Astrocyte (in vitro differentiated cells and primary cell): Measurements from ENCODE around the gene CDK6. TPM values are rescaled to one million over a fixed set of nuclear protein-coding genes. Genes with fewer than 3 reads are reported as not detected.

Source experiments
- DNase-seq: peaks from one replicate; pipeline ENCODE4 v3.0.0-alpha.2; 2010; ENCODE audit warnings: low read depth
- FAIRE-seq: peaks from 2 replicates; lab custom pipeline; 2011; peaks lifted over from hg19 to GRCh38; lab: Jason Lieb, UNC
- H2AFZ ChIP-seq: 2 replicates; pipeline ENCODE4 v1.6.0; 2012; ENCODE audit warnings: low read depth, low read length, inconsistent platforms
- H3K27ac ChIP-seq: 2 replicates; pipeline ENCODE4 v1.5.1; 2011; ENCODE audit warnings: low read depth, low read length, inconsistent platforms
- H3K27me3 ChIP-seq: 2 replicates; pipeline ENCODE4 v1.6.0; 2011; ENCODE audit warnings: low read length, inconsistent platforms; ENCODE audit not compliant: insufficient read depth
- H3K36me3 ChIP-seq: 2 replicates; pipeline ENCODE4 v1.5.1; 2011; ENCODE audit warnings: low read length, inconsistent platforms; ENCODE audit not compliant: insufficient read depth
- H3K4me1 ChIP-seq: 2 replicates; pipeline ENCODE4 v1.5.1; 2011; ENCODE audit warnings: low read length, inconsistent platforms; ENCODE audit not compliant: insufficient read depth
- H3K4me2 ChIP-seq: 2 replicates; pipeline ENCODE4 v1.6.0; 2012; ENCODE audit warnings: low read length, inconsistent platforms
- H3K4me3 ChIP-seq: 2 replicates; pipeline ENCODE4 v1.5.1; 2011; ENCODE audit warnings: low read depth, mild to moderate bottlenecking, low read length, inconsistent platforms; ENCODE audit not compliant: insufficient read depth
- H3K79me2 ChIP-seq: 2 replicates; pipeline ENCODE4 v1.6.0; 2012; ENCODE audit warnings: mild to moderate bottlenecking, low read length, inconsistent platforms; ENCODE audit not compliant: insufficient read depth
- H3K9ac ChIP-seq: 2 replicates; pipeline ENCODE4 v1.6.0; 2012; ENCODE audit warnings: mild to moderate bottlenecking, low read length, inconsistent platforms
- H3K9me3 ChIP-seq: 2 replicates; pipeline ENCODE4 v1.5.1; 2012; ENCODE audit warnings: low read depth, mild to moderate bottlenecking, low read length, inconsistent platforms; ENCODE audit not compliant: insufficient read depth
- H4K20me1 ChIP-seq: 2 replicates; pipeline ENCODE4 v1.6.0; 2012; ENCODE audit warnings: low read length, inconsistent platforms; ENCODE audit not compliant: insufficient read depth
- H3K27ac Mint-ChIP-seq: one replicate; pipeline ENCODE4 v1.8.0; 2021; ENCODE audit warnings: mild to moderate bottlenecking, mixed read lengths; ENCODE audit not compliant: unreplicated experiment
- H3K27me3 Mint-ChIP-seq: one replicate; pipeline ENCODE4 v1.8.0; 2021; ENCODE audit warnings: low read depth, mixed read lengths; ENCODE audit not compliant: unreplicated experiment
- H3K36me3 Mint-ChIP-seq: one replicate; pipeline ENCODE4 v1.8.0; 2021; ENCODE audit warnings: low read depth, mixed read lengths; ENCODE audit not compliant: unreplicated experiment
- H3K4me1 Mint-ChIP-seq: one replicate; pipeline ENCODE4 v1.8.0; 2021; ENCODE audit warnings: low read depth, mixed read lengths; ENCODE audit not compliant: unreplicated experiment
- H3K4me3 Mint-ChIP-seq: one replicate; pipeline ENCODE4 v1.8.0; 2021; ENCODE audit warnings: mild to moderate bottlenecking, moderate library complexity, mixed read lengths; ENCODE audit not compliant: unreplicated experiment
- H3K9me3 Mint-ChIP-seq: one replicate; pipeline ENCODE4 v1.8.0; 2021; ENCODE audit warnings: mild to moderate bottlenecking, mixed read lengths; ENCODE audit not compliant: unreplicated experiment
- EZH2 ChIP-seq: IDR thresholded peaks from 2 replicates; pipeline ENCODE4 v1.6.1; 2012; ENCODE audit warnings: mild to moderate bottlenecking, low read length, inconsistent platforms; ENCODE audit not compliant: insufficient read depth
- total RNA-seq: library from RNA; stranded (reverse); gene quantifications from 2 replicates; pipeline ENCODE4 v1.2.1, GENCODE V29; 2021
- TF ChIP-seq, protein P1 (sequence below): IDR thresholded peaks from 2 replicates; pipeline ENCODE4 v1.5.1; 2011; ENCODE audit warnings: low read depth, mild to moderate bottlenecking, inconsistent platforms, low read length, moderate library complexity; ENCODE audit not compliant: insufficient read depth

Gene CDK6
- total RNA-seq, 1 donor from 2014 or later = 160 TPM

DNA sequence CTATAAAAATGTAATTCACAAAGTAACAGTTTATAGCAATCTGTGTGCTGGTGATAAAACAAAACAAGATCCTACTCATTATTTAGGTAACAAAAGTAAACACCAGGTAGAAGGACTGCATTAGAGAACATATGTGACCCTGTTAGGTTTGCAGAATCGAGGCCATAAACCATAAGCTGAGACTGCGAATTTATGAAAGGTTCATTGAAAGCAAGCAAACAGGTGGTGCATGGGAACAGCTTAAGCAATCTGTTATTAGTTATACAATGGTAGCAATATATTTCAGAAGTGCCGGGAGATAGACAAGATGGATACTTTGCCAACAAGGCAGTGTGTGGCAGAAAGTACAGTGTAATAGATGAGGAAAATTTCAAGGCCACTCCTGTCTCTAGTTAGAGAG, 222.7 kb downstream of the CDK6 start:
- Mint-ChIP-seq H3K27me3 (no peaks in the 10 kb centered on the region), H3K4me3 (no peak overlapping the region), H3K9me3 (no peaks in the 10 kb centered on the region), H3K27ac (no peak overlapping the region), H3K4me1 (peaks cover 18% of the 10 kb centered on the region), H3K36me3 (peaks cover 19% of the 10 kb centered on the region)
- FAIRE-seq (no peak), DNase-seq (no peak)
- Histone ChIP-seq H4K20me1 (peaks cover 9% of the 10 kb centered on the region), H3K27me3 (no peaks in the 10 kb centered on the region), H3K4me2 (no peak overlapping the region), H2AFZ (no peak overlapping the region), H3K4me3 (no peak overlapping the region), H3K27ac (no peak overlapping the region), H3K9ac (no peak overlapping the region), H3K9me3 (no peaks in the 10 kb centered on the region), H3K36me3 (peaks cover 54% of the 10 kb centered on the region), H3K4me1 (peaks cover 8% of the 10 kb centered on the region), H3K79me2 (no peaks in the 10 kb centered on the region)
- TF ChIP-seq EZH2 = no peak
- TF ChIP-seq, protein P1, sequence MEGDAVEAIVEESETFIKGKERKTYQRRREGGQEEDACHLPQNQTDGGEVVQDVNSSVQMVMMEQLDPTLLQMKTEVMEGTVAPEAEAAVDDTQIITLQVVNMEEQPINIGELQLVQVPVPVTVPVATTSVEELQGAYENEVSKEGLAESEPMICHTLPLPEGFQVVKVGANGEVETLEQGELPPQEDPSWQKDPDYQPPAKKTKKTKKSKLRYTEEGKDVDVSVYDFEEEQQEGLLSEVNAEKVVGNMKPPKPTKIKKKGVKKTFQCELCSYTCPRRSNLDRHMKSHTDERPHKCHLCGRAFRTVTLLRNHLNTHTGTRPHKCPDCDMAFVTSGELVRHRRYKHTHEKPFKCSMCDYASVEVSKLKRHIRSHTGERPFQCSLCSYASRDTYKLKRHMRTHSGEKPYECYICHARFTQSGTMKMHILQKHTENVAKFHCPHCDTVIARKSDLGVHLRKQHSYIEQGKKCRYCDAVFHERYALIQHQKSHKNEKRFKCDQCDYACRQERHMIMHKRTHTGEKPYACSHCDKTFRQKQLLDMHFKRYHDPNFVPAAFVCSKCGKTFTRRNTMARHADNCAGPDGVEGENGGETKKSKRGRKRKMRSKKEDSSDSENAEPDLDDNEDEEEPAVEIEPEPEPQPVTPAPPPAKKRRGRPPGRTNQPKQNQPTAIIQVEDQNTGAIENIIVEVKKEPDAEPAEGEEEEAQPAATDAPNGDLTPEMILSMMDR = no peak

DNA sequence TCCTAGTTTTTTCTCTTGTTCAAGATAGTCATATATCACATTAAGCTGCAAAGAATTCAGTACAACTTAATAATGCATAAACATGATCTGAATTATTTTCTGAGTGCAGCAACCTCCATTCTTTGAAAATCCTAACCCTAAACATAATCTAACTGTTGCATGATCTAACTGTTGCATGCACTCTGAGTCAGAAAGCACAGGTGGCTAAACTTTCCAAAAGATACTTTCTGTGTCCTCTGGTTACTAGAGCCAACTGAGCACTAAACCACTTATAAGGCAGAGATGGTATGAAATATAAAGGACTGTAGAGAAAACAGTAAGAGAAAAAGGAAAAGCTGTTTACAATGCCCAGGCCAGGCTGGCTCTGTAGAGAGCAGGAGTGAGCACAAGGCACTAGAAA, 223.2 kb downstream of the CDK6 start:
- Mint-ChIP-seq H3K36me3 (peaks cover 19% of the 10 kb centered on the region), H3K27ac (no peak overlapping the region), H3K9me3 (no peaks in the 10 kb centered on the region), H3K4me1 (peaks cover 18% of the 10 kb centered on the region), H3K27me3 (no peaks in the 10 kb centered on the region), H3K4me3 (no peak overlapping the region)
- H3K9ac ChIP-seq = no peak overlapping the region
- no peak overlapping the region for H3K27ac ChIP-seq
- peaks cover 52% of the 10 kb centered on the region for H3K36me3 ChIP-seq
- H2AFZ ChIP-seq = no peak overlapping the region
- H3K4me3 ChIP-seq = no peak overlapping the region
- no peak overlapping the region for H3K4me2 ChIP-seq
- TF ChIP-seq, protein P1 = no peak
- no peak for TF ChIP-seq EZH2
- no peak for DNase-seq
- peaks cover 8% of the 10 kb centered on the region for H3K4me1 ChIP-seq
- H4K20me1 ChIP-seq = peaks cover 9% of the 10 kb centered on the region
- no peaks in the 10 kb centered on the region for H3K27me3 ChIP-seq
- no peaks in the 10 kb centered on the region for H3K9me3 ChIP-seq
- no peaks in the 10 kb centered on the region for H3K79me2 ChIP-seq
- no peak for FAIRE-seq

DNA sequence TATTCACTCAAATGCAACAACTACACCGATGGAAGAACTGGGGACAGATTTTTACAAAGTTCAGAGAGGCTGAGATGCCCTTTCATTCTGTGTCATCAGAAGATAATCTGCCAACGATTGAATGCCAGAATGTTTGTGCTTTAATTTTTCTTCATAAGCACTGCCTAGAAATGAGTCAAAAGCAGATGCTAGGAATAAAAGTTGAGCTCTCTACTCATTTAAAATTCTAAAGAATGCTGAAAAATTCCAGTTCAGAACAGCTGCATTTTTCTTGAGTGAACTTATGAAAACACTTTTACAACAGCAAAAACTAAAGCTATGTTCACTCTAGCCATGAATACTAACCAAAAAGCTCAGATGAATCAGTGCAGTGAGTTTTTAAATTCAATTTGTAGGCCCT, 223.9 kb downstream of the CDK6 start:
- Mint-ChIP-seq H3K27ac (no peak overlapping the region), H3K4me1 (peaks cover 18% of the 10 kb centered on the region), H3K4me3 (no peak overlapping the region), H3K27me3 (no peaks in the 10 kb centered on the region), H3K36me3 (peaks cover 16% of the 10 kb centered on the region), H3K9me3 (no peaks in the 10 kb centered on the region)
- Histone ChIP-seq H4K20me1 (peaks cover 9% of the 10 kb centered on the region), H3K4me3 (no peak overlapping the region), H3K4me2 (no peak overlapping the region), H3K79me2 (no peaks in the 10 kb centered on the region), H3K9me3 (no peaks in the 10 kb centered on the region), H3K27me3 (no peaks in the 10 kb centered on the region), H3K9ac (no peak overlapping the region), H3K36me3 (peaks cover 44% of the 10 kb centered on the region), H2AFZ (no peak overlapping the region), H3K27ac (peak overlapping the region; percentile 0), H3K4me1 (peaks cover 8% of the 10 kb centered on the region)
- FAIRE-seq (peak; percentile 91), DNase-seq (peak; percentile 51)
- no peak for TF ChIP-seq EZH2
- TF ChIP-seq, protein P1 = no peak
